Embryonic facial prominence (tissue), 1 donor: ENCODE data around the gene PRDM1.

Experiments used
- DNase-seq: peaks from one replicate; pipeline ENCODE4 v3.0.0-alpha.2; 2016; ENCODE audit errors: extremely low spot score

PRDM1 gene

GRCh38 chr6:106116125-106116832 lies 30.1 kb downstream of the PRDM1 start:
- no peak for DNase-seq

- no peak for DNase-seq
Measured at GRCh38 chr6:106117579-106117978, 31.4 kb downstream of the PRDM1 start.

GRCh38 chr6:106118835-106119431 lies 32.8 kb downstream of the PRDM1 start:
- DNase-seq, result no peak

GRCh38 chr6:106119546-106119945 lies 33.4 kb downstream of the PRDM1 start:
- no peak for DNase-seq

- DNase-seq, result no peak
Measured at GRCh38 chr6:106120006-106120405, 33.9 kb downstream of the PRDM1 start.

- DNase-seq, result no peak
Measured at GRCh38 chr6:106120406-106120805, 34.3 kb downstream of the PRDM1 start.

- DNase-seq, result no peak
Measured at GRCh38 chr6:106122306-106122918, 36.3 kb downstream of the PRDM1 start.

- DNase-seq, result no peak
Measured at GRCh38 chr6:106122938-106123656, 37.0 kb downstream of the PRDM1 start.

- no peak for DNase-seq
Measured at GRCh38 chr6:106124015-106124414, 37.9 kb downstream of the PRDM1 start.

- DNase-seq, result no peak
Measured at GRCh38 chr6:106124437-106125430, 38.6 kb downstream of the PRDM1 start.

GRCh38 chr6:106125925-106126435 lies 39.8 kb downstream of the PRDM1 start:
- DNase-seq, result no peak

- no peak for DNase-seq
Measured at GRCh38 chr6:106126482-106126881, 40.3 kb downstream of the PRDM1 start.

- DNase-seq, result no peak
Measured at GRCh38 chr6:106128981-106129781, 43.0 kb downstream of the PRDM1 start.

GRCh38 chr6:106132153-106132698 lies 46.1 kb downstream of the PRDM1 start:
- no peak for DNase-seq

GRCh38 chr6:106133040-106133439 lies 46.9 kb downstream of the PRDM1 start:
- no peak for DNase-seq

GRCh38 chr6:106134087-106134770 lies 48.1 kb downstream of the PRDM1 start:
- no peak for DNase-seq

GRCh38 chr6:106134906-106135634 lies 48.9 kb downstream of the PRDM1 start:
- no peak for DNase-seq

- no peak for DNase-seq
Measured at GRCh38 chr6:106135911-106136571, 49.9 kb downstream of the PRDM1 start.
